Measurements from ENCODE around the gene STAMBP.

The STAMBP gene

DNA sequence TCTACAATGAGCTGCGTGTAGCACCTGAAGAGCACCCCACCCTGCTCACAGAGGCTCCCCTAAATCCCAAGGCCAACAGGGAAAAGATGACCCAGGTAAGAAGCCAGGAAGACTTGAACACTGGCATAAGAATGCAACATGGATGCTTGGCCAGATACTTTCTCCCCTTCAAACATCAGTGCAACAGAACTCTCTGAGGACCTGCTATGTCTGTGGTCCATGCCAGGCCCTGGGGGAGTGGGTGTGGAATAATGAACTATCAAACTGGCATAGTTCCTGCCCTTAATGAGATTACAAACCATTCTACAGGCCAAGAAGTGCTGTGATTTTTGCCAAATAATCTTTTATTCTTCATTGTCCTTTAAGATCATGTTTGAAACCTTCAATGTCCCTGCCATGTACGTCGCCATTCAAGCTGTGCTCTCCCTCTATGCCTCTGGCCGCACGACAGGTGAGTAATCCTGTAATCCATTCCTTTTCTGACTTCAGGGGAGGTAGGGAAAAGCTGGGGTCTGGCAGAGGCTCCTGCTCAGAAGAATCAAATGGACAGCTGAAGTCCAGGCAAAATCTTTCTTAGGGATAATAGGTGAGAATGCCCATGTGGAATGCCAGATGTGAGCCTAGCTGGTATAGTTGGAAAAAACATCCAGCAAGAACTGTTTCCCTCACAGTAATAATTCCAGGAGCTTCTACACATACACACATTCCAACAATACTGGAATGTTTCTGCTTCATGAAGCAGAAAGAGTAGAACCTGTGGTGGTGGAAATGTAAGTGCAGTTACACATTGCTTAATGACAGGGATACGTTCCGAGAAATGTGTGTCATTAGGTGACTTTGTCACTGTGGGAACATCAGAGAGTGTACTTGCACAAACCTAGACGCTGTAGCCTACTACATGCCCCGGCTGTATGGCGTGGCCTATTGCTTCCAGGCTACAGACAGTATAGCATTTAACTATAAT, 80.2 kb downstream of the STAMBP start:
- DNase-seq = no peak

DNA sequence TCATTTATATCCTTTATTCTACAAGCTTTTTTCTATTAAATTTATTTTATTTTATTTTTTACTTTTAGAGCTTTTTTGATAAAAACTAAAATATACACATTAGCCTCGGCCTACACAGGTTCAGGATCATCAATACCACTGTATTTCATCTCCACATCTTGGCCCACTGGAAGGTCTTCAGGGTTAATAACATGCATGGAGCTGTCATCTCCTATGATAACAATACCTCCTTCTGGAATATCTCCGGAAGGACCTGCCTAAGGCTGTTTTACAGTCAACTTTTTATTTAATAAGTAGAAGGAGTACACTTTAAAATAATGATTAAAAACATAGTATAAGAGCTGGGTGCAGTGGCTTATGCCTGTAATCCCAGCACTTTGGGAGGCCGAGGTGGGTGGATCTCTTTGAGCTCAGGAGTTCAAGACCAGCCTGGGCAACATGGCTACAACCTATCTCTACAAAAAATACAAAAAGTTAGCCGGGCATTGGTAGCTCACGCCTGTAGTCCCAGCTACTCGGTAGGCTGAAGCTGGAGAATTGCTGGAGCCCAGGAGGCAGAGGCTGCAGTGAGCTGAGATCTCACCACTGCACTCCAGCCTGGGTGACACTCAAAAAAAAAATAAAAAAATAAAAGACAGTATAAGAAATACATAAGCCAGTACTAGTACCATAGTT, 82.2 kb downstream of the STAMBP start:
- DNase-seq = no peak

DNA sequence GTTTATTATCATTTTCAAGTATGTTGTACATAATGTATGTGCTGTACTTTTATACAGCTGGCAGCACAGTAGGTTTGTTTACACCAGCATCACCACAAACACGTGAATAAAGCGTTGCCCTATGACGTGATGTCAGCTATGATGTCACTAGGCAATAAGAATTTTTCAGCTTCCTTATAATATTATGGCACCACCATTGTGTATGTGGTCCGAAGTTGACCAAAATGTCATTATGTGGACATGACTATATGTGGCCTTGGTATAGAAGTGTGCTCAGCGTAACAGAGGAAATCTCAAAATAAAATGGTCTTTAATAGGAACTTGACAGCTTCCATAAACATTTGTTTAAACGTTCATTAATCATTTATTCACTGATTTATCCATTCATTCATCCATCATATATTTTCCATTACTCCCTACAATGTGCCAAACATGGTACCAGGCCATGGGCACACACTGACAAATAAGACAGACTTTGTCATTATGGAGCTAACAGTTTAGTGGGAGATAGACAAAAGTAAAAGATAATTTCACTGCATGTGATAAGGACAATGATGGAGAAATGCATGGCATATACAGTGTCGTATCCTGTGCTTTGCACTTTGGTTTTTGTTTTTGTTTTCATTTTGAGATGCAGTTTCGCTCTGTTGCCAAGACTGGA, 82.9 kb downstream of the STAMBP start:
- DNase-seq = no peak

DNA sequence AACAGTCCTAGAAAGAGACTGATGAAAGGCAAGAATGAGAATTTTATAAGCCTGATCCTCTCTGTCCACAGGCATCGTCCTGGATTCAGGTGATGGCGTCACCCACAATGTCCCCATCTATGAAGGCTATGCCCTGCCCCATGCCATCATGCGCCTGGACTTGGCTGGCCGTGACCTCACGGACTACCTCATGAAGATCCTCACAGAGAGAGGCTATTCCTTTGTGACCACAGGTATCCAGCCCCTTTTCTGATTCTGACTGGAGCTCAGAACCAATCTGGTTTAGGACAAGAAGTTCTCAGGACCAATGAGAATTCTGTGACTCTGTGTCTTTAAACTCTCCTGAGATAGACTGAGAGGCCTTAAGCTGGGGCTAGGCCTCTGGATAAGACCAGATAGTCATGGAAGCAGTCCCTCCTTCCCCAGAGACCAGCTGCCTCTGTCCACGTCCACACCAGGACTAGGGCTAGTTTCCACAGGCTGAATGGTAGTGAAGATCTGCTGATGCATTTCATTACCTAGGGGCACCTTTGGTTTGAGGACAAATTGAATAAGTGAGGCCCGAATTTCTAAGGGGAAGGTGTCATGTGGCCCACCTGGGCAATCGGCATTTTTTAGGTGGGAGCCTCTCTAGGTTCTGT, 84.8 kb downstream of the STAMBP start:
- no peak for DNase-seq

DNA sequence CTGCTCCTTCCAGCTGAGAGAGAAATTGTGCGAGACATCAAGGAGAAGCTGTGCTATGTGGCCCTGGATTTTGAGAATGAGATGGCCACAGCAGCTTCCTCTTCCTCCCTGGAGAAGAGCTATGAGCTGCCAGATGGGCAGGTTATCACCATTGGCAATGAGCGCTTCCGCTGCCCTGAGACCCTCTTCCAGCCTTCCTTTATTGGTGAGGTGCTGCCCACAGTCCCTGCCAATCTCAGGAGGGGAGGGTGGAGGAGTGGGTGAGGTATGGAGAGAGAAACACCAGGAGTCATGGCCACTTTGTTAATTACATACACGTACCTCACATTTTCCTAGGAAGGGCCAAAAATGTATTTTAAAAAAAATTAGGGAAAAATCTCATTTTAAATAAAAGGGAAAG, 85.9 kb downstream of the STAMBP start:
- no peak for DNase-seq

DNA sequence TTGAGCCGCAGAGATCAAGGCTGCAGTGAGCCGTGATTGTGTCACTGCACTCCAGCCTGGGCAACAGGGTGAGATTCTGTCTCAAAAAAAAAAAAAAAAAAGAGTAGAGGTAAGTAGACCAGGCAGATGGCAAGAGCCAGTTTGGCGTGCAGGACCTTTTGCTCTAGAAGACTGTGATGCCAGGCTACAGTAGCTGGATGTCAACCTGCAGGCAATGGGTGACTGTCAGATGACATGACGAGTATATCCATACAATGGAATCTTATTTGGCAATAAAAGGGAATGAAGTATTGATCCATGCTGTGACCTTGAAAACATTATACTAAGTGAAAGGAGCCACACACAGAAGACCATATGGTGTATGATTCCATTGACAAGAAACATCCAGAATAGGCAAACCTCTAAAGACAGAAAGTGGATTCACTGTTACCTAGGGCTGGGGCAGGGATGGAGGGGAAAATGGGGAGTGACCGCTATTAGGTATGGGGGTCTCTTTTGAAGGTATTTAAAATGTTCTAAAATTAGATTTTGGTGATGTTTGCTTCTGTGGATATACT, 86.8 kb downstream of the STAMBP start:
- DNase-seq = no peak

DNA sequence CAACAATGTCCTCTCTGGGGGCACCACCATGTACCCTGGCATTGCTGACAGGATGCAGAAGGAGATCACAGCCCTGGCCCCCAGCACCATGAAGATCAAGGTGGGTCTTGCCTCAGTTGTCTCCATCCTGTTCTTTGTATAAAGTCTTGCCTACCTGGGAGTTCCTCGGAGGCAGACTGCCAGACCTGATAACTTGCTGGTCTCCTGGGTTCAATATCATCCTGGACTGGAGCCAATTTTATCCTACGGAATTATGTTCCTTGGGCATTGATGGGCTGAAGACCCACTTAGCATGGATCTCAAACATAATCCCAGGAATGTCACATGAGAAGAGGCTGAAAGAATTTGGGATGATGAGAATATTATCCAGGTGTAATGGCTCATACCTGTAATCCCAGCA, 87.9 kb downstream of the STAMBP start:
- no peak for DNase-seq

DNA sequence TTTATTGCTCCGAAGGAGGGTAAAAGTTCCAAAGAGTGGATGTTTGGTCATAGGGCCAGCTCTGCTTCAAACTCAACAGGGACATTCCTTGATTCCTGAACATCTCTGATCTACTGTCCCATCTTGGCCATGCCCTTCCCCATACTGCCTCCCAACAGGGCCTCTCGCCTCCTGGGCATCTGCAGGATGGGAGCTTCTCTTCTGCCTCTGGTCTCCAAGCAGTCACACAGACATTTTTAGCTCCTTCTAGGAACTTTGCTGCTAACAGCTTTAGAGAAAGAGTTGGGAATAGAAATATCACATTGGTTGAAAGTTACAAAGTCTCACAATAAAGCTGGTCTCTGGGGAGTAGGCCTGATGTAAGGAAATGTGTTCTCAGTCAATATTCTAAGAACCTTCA, 88.5 kb downstream of the STAMBP start:
- DNase-seq = no peak

DNA sequence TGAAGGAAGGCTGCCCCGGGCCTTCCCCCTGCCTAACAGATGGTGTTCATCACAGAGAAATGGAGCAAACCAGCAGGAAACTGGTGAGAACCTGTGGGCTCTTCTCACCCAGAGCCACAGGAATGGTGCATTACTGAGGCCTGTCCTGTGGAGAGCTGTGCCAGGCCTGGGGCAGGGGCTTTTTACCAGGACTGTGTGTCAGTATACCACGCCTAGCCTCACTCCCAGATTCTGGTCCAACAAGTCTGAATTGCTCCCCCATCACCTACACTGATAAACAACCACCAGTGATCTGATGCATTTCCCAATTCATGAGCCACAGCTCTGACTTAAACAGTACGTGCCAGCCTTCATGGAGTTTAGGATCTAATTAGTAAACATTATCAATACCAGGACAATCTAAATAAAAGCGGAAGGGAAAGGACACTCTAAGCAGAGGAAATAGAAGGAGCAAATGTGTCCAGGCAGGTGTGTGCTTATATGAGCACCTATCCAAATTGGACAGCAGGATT, 89.0 kb downstream of the STAMBP start:
- DNase-seq = no peak

DNA sequence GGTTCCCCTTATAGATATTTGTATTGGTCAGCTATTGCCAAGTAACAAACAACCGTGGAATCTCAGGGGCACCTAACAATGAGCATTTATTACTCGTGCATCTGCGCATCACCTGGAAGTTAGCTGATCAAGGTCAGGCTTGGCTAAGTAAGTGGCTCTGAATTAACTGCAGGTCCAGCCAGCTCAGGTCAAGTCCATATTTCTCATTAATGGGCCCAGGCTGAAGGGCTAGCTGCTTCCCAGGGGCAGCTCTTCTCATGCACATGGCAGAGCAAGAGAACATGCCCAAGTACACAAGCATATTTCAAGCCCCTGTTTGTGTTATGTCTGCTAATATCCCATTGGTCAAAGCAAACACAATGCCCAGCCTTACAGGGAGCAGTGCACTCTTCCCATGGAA, 90.1 kb downstream of the STAMBP start:
- no peak for DNase-seq

DNA sequence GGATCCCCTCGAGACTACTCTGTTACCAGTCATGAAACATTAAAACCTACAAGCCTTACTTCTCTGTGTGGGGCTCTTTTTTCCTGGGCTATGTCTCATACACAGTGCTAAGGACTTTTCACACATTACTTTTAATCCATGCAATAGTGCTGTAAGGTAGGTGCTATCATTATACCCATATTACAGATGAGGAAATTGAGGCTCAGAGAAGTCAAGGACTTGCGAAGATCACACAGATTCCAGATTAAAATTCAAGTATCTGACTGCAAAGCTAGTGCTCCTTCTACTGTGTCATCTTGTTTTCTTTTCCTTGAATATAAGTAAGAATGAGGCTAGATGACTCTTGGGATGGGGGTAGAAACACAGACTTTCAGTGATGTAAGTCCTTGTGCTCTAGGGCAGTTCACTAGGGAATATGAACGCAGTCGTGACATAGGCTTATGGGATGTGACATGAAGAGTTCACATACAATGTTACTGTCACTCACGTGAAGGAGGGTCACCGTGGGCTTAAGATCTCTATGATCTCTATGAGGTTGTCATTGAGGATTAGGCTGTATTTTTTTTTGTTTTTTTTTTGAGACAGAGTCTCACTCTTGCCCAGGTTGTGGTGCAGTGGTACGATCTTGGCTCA, 91.0 kb downstream of the STAMBP start:
- DNase-seq = no peak

DNA sequence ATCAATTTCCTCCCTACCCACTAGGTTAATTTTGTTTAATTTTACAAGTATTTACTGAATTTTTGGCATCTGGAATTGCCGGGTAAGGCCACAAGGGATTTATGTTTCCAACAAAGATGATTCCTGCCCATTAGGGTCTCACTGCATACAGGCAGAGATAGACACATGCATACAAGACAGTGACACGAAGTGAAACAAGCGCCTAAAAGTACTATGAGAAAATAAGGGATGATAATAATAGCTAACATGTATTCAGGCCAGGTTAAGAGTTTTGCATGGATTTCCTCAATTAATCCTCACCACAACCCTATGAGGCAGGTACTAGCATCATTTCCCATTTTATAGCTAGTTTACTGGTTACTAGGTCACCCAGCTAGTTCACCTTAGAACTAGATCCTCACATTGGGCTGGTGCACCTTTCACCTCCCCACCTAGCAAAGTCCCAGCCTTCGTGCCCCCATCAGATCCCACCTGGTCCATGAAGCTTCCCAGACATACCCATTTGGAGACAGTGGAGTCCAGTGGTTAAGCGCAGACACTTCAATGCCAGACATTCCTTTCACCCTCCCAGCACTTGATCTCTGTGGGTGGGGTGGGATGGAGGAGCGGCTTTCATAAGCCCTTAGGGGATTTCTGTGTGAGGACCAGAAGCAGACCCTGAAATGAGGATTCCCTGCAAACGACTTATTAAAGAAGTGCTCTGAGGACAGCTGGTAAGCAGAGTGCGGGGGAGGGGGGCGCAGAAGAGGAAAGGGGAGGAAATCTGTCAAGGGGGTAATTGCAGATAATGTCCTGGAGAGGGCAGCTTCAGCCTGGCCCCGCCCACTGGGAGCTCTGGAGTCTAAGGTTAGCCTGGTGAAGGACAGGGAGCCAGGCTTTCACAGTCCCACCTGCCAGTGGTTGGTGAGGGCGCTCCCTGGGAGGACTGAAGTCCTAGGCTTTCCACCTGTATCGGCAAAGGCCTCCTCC, 92.1 kb downstream of the STAMBP start:
- no peak for DNase-seq

DNA sequence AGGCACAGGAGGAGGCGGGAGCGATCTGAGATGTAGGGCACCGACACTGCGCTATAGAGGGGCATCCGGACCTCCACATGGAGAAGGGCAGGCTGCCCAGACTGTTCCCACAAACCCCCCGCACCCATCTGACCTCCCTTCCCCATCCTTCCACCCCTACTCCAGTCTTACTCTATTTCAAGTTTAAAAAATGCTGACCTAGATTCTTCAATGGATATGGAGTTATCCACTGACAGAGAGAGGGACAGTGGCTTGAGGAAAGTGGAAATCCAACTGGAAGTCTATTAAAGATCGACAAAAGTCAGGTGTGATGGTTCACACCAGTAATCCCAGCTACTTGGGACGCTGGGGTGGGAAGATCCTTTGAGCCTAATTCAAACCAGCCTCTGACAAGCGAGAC, 92.8 kb downstream of the STAMBP start:
- no peak for DNase-seq

DNA sequence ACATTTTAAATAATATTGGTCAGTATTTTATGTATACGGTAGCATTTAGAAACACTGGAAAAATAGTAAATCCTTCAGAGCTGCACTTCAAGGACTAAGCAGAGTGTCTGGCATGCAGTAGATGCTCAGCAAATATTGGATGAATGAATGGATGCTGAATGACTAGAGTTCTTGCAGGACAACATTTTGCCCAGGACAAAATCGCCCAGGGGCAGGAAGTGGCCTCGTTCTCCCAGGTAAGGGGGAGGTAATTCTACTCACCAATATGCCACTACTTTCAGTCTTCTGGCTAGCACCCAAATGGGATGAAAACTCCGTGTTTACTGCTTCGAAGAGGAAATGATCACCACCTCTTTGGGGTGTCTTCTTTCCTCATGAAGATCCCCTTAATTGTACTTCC, 93.9 kb downstream of the STAMBP start:
- no peak for DNase-seq
